NCI-H2081 treated with DMSO at 0.1 percent for 48 hours (cell line): ENCODE measurements around the gene HSPB2.

Source experiments
- DNase-seq: peaks from one replicate; lab custom pipeline; 2025; lab: John Stamatoyannopoulos, UW

The HSPB2 gene

GRCh38 chr11:111939836-111940604, 27.5 kb downstream of the HSPB2 start:
- DNase-seq: peak; percentile 30

DNA sequence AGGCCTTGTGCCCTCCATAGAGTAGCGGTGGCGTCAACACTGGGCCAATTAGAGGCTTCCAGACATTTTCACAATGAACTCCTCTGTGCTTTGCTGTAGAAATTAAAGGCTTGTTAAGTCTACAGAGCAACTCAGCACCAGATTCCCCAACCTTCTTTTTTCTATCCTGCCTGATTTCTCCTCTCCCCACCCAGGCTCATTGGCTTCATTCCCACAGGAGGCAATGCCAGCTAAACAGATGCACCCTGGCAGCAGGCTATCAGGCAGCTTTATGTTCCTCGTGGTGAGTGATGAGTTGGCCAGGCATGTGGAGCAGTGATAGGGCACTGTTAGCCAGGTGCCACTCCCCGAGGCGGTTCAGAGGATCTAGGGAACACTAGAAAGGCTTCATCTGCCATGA, 29.4 kb downstream of the HSPB2 start:
- peak; percentile 34 for DNase-seq

DNA sequence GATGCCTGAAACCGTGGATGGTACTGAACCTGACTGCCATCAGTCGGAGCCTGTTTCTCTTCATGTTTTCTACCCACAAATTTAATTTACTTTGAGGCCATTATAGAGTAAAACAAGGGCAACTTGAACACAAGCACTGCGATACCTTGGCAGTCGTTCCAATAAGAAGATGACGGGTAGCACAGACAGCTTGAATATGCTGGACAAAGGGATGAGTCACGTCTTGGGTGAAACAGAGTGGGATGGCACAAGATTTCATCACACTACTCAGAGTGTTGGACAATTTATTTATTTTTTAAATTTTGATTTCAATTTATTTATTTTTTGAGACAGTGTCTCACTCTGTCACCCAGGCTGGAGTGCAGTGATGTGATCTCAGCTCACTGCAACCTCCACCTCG, 30.3 kb downstream of the HSPB2 start:
- no peak for DNase-seq

- DNase-seq: no peak
Measured at GRCh38 chr11:111944139-111944538, 31.6 kb downstream of the HSPB2 start.

GRCh38 chr11:111944651-111945051, 32.1 kb downstream of the HSPB2 start:
- no peak for DNase-seq

- DNase-seq: no peak
Measured at GRCh38 chr11:111945198-111945597, 32.7 kb downstream of the HSPB2 start.

GRCh38 chr11:111946499-111946898, 34.0 kb downstream of the HSPB2 start:
- DNase-seq: no peak

DNA sequence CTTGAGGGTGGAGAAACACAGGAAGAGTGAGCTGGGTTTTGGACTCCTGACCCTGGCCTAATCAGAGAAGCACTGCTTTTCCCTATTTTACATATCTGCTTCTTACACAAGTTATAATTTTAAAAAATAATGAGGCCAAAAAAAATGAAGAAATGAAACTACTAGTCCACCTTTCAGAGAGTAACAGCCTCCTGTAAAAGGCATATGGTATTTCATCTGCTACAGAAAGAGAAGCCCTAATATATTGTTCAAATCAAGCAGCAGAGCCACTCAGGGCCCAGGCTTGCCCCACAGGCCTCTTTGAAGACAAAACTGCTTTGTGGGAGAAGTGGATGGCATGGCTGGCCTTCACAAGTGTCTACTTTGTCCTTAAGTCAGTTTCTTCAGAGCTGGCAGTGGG, 34.6 kb downstream of the HSPB2 start:
- DNase-seq: no peak

GRCh38 chr11:111949519-111950426, 37.2 kb downstream of the HSPB2 start:
- DNase-seq: no peak

GRCh38 chr11:111951565-111951964, 39.0 kb downstream of the HSPB2 start:
- DNase-seq: no peak

DNA sequence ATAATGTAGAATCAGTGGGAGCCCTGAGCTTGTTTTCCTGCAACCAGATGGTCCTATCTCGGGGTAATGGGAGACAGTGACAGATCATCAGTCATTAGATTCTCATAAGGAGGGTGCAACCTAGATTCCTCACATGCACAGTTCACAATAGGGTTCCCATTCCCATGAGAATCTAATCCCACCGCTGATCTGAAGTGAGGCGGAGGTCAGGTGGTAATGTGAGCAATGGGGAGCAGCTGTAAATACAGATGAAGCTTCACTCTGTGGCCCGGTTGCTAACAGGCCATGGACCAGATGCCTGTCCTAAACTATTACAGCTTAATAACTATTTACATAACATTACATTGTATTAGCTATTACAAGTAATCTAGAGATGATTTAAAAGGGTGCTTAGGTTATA, 41.6 kb downstream of the HSPB2 start:
- DNase-seq: no peak

GRCh38 chr11:111957663-111958444, 45.3 kb downstream of the HSPB2 start:
- DNase-seq: no peak

DNA sequence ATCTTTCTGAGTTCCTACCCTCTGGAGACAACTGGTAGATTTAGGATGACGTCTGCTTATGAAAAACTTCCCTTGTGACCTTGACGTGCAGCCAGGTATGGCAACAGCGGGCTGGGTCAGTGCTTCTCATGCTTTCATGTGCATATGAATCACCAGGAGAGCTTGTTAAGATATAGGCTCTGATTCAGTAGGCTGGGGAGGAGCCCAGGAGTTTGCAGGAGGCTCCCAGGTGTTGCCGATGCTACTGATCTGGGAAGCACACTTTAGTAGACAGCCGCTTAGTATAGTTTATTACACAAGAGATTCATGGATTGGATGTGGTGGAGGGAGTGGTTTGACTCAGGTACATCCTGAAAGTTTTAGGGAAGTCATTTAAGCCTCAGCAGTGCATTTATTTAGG, 48.4 kb downstream of the HSPB2 start:
- no peak for DNase-seq

GRCh38 chr11:111961389-111962300, 49.1 kb downstream of the HSPB2 start:
- no peak for DNase-seq
